ENCODE measurements around the gene NEU1. TPM values are rescaled to one million over a fixed set of nuclear protein-coding genes. Genes with fewer than 3 reads are reported as not detected.

Gene NEU1
- polyA plus RNA-seq, 1 donor (not counting 4 experiments of a cell fraction or from before 2014, with no cell fraction given) = 27.9 TPM

GRCh38 chr6:31906122-31906521, 43.5 kb upstream of the NEU1 start:
- no peak for TF ChIP-seq CTCF (optimal IDR thresholded peaks at IDR 0.05 in 1 of 3, IDR thresholded peaks at IDR 0.05 in 1 of 3, conservative IDR thresholded peaks at IDR 0.05 in 1 of 3; ENCODE audit: extremely low read depth in 1 of 3, insufficient read depth in 2 of 3, low read length in 3 of 3)
- TF ChIP-seq EZH2 (IDR thresholded peaks at IDR 0.05; ENCODE audit: low read length) = no peak
- Histone ChIP-seq H3K27me3 (ENCODE audit: control insufficient read depth, extremely low read depth, insufficient read depth, low read length) (no peaks in the 10 kb centered on the region), H3K4me3 (ENCODE audit: control insufficient read depth in 2 of 3, extremely low read depth in 1 of 3, insufficient read depth in 2 of 3, low read depth in 1 of 3, low read length in 3 of 3) (no peak overlapping the region), H2AFZ (ENCODE audit: control insufficient read depth, low read length) (no peak overlapping the region), H4K20me1 (ENCODE audit: control insufficient read depth, extremely low read depth, insufficient read depth, low read length) (no peaks in the 10 kb centered on the region), H3K9me3 (ENCODE audit: control insufficient read depth, low read depth, low read length) (no peaks in the 10 kb centered on the region), H3K79me2 (ENCODE audit: control insufficient read depth, insufficient read depth, low read length) (no peaks in the 10 kb centered on the region), H3K27ac (ENCODE audit: control insufficient read depth, insufficient read depth, low read length) (no peak overlapping the region), H3K4me1 (ENCODE audit: control insufficient read depth, extremely low read depth, insufficient read depth, low read length) (peaks cover 8% of the 10 kb centered on the region), H3K4me2 (ENCODE audit: control insufficient read depth, extremely low read depth, insufficient read depth, low read depth, low read length) (no peak overlapping the region), H3K36me3 (ENCODE audit: control insufficient read depth in 2 of 2, extremely low read depth in 1 of 2, insufficient read depth in 2 of 2, low read length in 2 of 2) (no peaks in the 10 kb centered on the region), H3K9me1 (ENCODE audit: control insufficient read depth, extremely low read depth, insufficient read depth, low read length) (no peaks in the 10 kb centered on the region), H3K9ac (ENCODE audit: control insufficient read depth, extremely low read depth, insufficient read depth, low read length) (no peak overlapping the region)
- FAIRE-seq (no peak), DNase-seq (ENCODE audit: low read depth, low spot score) (no peak)
- dilution Hi-C loops (cut with MboI; ENCODE audit: extremely low pct_ligation_motif_present, low sequenced_read_pairs) = no loop called here

- DNase-seq (ENCODE audit: low read depth, low spot score) = no peak
- H3K27ac ChIP-seq (ENCODE audit: control insufficient read depth, insufficient read depth, low read length) = no peak overlapping the region
- no peaks in the 10 kb centered on the region for H3K9me3 ChIP-seq (ENCODE audit: control insufficient read depth, low read depth, low read length)
- no peaks in the 10 kb centered on the region for H4K20me1 ChIP-seq (ENCODE audit: control insufficient read depth, extremely low read depth, insufficient read depth, low read length)
- no peaks in the 10 kb centered on the region for H3K9me1 ChIP-seq (ENCODE audit: control insufficient read depth, extremely low read depth, insufficient read depth, low read length)
- no peak overlapping the region for H3K4me3 ChIP-seq (ENCODE audit: control insufficient read depth in 2 of 3, extremely low read depth in 1 of 3, insufficient read depth in 2 of 3, low read depth in 1 of 3, low read length in 3 of 3)
- no peak for FAIRE-seq
- no peaks in the 10 kb centered on the region for H3K79me2 ChIP-seq (ENCODE audit: control insufficient read depth, insufficient read depth, low read length)
- no peak overlapping the region for H3K4me2 ChIP-seq (ENCODE audit: control insufficient read depth, extremely low read depth, insufficient read depth, low read depth, low read length)
- H3K27me3 ChIP-seq (ENCODE audit: control insufficient read depth, extremely low read depth, insufficient read depth, low read length) = no peaks in the 10 kb centered on the region
- H3K4me1 ChIP-seq (ENCODE audit: control insufficient read depth, extremely low read depth, insufficient read depth, low read length) = peaks cover 6% of the 10 kb centered on the region
- H3K9ac ChIP-seq (ENCODE audit: control insufficient read depth, extremely low read depth, insufficient read depth, low read length) = no peak overlapping the region
- peaks cover 0 to 1% of the 10 kb centered on the region in 2 experiments for H3K36me3 ChIP-seq (ENCODE audit: control insufficient read depth in 2 of 2, extremely low read depth in 1 of 2, insufficient read depth in 2 of 2, low read length in 2 of 2)
- no peak overlapping the region for H2AFZ ChIP-seq (ENCODE audit: control insufficient read depth, low read length)
- dilution Hi-C loops (cut with MboI; ENCODE audit: extremely low pct_ligation_motif_present, low sequenced_read_pairs) = no loop called here
- TF ChIP-seq EZH2 (IDR thresholded peaks at IDR 0.05; ENCODE audit: low read length) = no peak
- no peak for TF ChIP-seq CTCF (optimal IDR thresholded peaks at IDR 0.05 in 1 of 3, IDR thresholded peaks at IDR 0.05 in 1 of 3, conservative IDR thresholded peaks at IDR 0.05 in 1 of 3; ENCODE audit: extremely low read depth in 1 of 3, insufficient read depth in 2 of 3, low read length in 3 of 3)
These were observed 42.4 kb upstream of the NEU1 start for GRCh38 chr6:31905041-31905440.

Data from keratinocyte (primary cell).